GM19452 (cell line): ENCODE data around the gene KCNK4.

Source experiments
- ATAC-seq: cut with Tn5 transposase; IDR thresholded peaks from one replicate; pipeline ENCODE4 v1.9.1; 2021; ENCODE audit not compliant: unreplicated experiment

KCNK4 gene

GRCh38 chr11:64342869-64343745 lies 52.0 kb downstream of the KCNK4 start:
- no peak for ATAC-seq

GRCh38 chr11:64343767-64344559 lies 52.9 kb downstream of the KCNK4 start:
- ATAC-seq = no peak

- ATAC-seq = no peak
Observed at GRCh38 chr11:64344787-64345186, 53.7 kb downstream of the KCNK4 start.

DNA sequence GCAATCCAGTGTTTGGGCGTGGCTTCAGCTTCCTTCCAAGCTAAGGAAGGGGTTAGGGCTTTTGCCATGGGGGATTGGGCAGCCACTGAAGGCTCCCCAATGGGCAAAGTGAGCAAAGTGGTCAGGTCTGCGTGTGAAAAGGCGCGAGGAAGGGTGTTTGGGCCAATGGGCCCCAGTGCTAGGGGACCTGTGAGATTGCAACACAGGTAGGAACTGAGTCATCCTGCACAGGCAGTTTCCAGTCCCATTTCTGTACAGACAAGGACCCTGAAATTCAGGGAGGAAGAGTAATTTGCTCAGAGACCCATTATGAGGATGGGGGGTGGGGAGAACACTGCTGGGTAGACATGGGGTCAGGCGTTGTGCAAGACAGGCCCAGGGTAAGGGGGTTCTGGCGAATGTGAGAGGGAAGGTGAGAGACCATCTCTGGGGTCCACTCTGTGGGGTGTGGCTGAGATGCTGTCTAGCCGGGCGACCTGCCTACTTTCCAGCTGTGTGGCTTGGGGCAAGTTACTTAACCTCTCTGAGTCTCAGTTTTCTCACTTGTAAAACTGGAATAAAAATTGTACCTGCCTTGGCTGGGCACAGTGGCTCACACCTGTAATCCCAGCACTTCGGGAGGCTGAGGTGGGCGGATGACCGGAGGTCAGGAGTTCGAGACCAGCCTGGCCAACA lies 56.2 kb downstream of the KCNK4 start:
- no peak for ATAC-seq

DNA sequence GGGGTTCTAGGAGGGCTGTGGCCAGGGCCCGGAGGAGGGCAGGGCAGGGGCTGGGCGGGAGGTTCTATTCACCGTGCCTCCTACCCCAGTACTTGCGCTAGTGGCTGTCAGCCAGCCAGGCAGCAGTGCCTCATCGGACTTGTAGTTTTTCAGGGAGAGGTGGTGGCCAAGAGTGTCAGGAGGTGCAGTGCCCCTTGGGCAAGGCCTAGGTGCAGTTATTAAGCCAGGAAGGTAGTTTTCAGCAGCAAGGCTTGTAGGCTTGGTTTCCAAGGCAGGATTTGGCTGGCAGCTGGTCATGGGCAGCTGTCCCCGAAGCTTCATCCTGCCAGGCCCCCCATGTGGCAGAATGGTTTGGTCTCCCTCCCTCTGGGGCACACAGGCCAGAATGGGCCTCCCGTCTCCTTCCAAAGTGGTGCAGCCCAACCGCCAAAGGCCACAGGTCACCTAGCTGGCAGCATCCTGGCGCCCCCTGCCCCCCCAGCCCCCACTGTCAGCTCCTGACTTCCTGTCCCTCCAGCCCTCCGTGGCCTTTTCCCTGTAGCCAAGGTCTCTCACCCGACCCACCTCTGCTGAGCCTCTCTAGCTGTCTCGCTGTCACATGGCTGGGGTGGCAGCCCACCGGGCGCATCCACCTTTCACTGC lies 57.4 kb downstream of the KCNK4 start:
- no peak for ATAC-seq

- no peak for ATAC-seq
Observed at GRCh38 chr11:64349025-64349387, 57.9 kb downstream of the KCNK4 start.

DNA sequence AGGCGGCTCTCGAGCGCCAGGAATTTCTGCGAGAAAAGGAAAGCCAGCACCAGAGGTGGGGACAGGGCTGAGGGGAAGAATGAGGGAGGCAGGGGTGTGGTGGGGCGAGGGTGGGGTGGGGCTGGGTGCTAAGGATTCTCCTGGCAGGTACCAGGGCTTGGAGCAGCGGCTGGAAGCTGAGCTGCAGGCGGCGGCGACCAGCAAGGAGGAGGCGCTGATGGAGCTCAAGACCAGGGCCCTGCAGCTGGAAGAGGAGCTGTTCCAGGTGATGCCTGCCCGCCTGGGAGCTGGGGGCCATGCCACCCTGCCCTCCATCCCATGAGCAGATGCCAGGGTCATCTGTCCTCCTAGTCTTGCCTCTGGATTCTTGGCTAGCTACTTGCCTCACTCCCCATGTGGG lies 58.3 kb downstream of the KCNK4 start:
- ATAC-seq = no peak
